Neural crest cell (in vitro differentiated cells): Measurements from ENCODE around the gene SH3BGRL2. TPM values are rescaled to one million over a fixed set of nuclear protein-coding genes. Genes with fewer than 3 reads are reported as not detected.

Experiments used
- DNase-seq: peaks from one replicate; pipeline ENCODE4 v3.0.0; 2021; ENCODE audit warnings: low read depth, mixed read lengths, low spot score
- H3K27ac Mint-ChIP-seq: one replicate; pipeline ENCODE4 v1.8.0; 2021; ENCODE audit warnings: mild to moderate bottlenecking, mixed read lengths; ENCODE audit not compliant: unreplicated experiment
- H3K27me3 Mint-ChIP-seq: 2 replicates; pipeline ENCODE4 v1.8.0; 2021; ENCODE audit warnings: low read depth, mild to moderate bottlenecking, mixed read lengths
- H3K36me3 Mint-ChIP-seq: 2 replicates; pipeline ENCODE4 v1.8.0; 2021; ENCODE audit warnings: low read depth, mild to moderate bottlenecking, mixed read lengths
- H3K4me1 Mint-ChIP-seq: 2 replicates; pipeline ENCODE4 v1.8.0; 2021; ENCODE audit warnings: mixed read lengths
- H3K4me3 Mint-ChIP-seq: one replicate; pipeline ENCODE4 v1.8.0; 2021; ENCODE audit warnings: mild to moderate bottlenecking, mixed read lengths
- H3K9me3 Mint-ChIP-seq: 2 replicates; pipeline ENCODE4 v1.8.0; 2021; ENCODE audit warnings: mixed read lengths
- CTCF ChIP-seq: fragments of 200-600 bp; sonication (generic); conservative IDR thresholded peaks from 2 replicates; pipeline ENCODE4 v1.5.0; 2021; ENCODE audit warnings: antibody characterized with exemption, mild to moderate bottlenecking
- total RNA-seq: library from RNA; stranded (reverse); gene quantifications from 2 replicates; pipeline ENCODE4 v1.2.1, GENCODE V29; 2021

The SH3BGRL2 gene
- total RNA-seq, 1 donor from 2014 or later: 11.1 TPM

- H3K36me3 Mint-ChIP-seq: no peaks in the 10 kb centered on the region
- H3K27ac Mint-ChIP-seq: no peak overlapping the region
- no peaks in the 10 kb centered on the region for H3K9me3 Mint-ChIP-seq
- TF ChIP-seq CTCF: no peak
- peaks cover 10% of the 10 kb centered on the region for H3K4me1 Mint-ChIP-seq
- no peaks in the 10 kb centered on the region for H3K27me3 Mint-ChIP-seq
- H3K4me3 Mint-ChIP-seq: no peak overlapping the region
- no peak for DNase-seq
Measured at GRCh38 chr6:79609225-79609595, 21.9 kb upstream of the SH3BGRL2 start.

GRCh38 chr6:79610306-79611009 lies 20.7 kb upstream of the SH3BGRL2 start:
- no peak for TF ChIP-seq CTCF
- Mint-ChIP-seq H3K27me3 (no peaks in the 10 kb centered on the region), H3K36me3 (no peaks in the 10 kb centered on the region), H3K4me3 (no peak overlapping the region), H3K4me1 (peaks cover 10% of the 10 kb centered on the region), H3K9me3 (no peaks in the 10 kb centered on the region), H3K27ac (no peak overlapping the region)
- DNase-seq: no peak

- no peaks in the 10 kb centered on the region for H3K36me3 Mint-ChIP-seq
- H3K27me3 Mint-ChIP-seq: no peaks in the 10 kb centered on the region
- no peak overlapping the region for H3K4me3 Mint-ChIP-seq
- DNase-seq: no peak
- peaks cover 10% of the 10 kb centered on the region for H3K4me1 Mint-ChIP-seq
- TF ChIP-seq CTCF: no peak
- no peak overlapping the region for H3K27ac Mint-ChIP-seq
- H3K9me3 Mint-ChIP-seq: no peaks in the 10 kb centered on the region
Measured at GRCh38 chr6:79612457-79612856, 18.7 kb upstream of the SH3BGRL2 start.

- H3K27ac Mint-ChIP-seq: no peak overlapping the region
- peaks cover 10% of the 10 kb centered on the region for H3K4me1 Mint-ChIP-seq
- no peak for DNase-seq
- no peak overlapping the region for H3K4me3 Mint-ChIP-seq
- no peaks in the 10 kb centered on the region for H3K27me3 Mint-ChIP-seq
- no peaks in the 10 kb centered on the region for H3K9me3 Mint-ChIP-seq
- no peak for TF ChIP-seq CTCF
- no peaks in the 10 kb centered on the region for H3K36me3 Mint-ChIP-seq
Measured at GRCh38 chr6:79612918-79613317, 18.2 kb upstream of the SH3BGRL2 start.

GRCh38 chr6:79613912-79614311 lies 17.2 kb upstream of the SH3BGRL2 start:
- Mint-ChIP-seq H3K36me3 (no peaks in the 10 kb centered on the region), H3K27ac (peak overlapping the region; percentile 76)

More at GRCh38 chr6:79613912-79614311, 17.2 kb upstream of the SH3BGRL2 start:
- Mint-ChIP-seq H3K27me3 (no peaks in the 10 kb centered on the region), H3K9me3 (no peaks in the 10 kb centered on the region), H3K4me3 (no peak overlapping the region), H3K4me1 (peaks cover 10% of the 10 kb centered on the region)
- no peak for TF ChIP-seq CTCF
- DNase-seq: no peak
